Measurements from ENCODE around the gene PACS2.

Gene PACS2

DNA sequence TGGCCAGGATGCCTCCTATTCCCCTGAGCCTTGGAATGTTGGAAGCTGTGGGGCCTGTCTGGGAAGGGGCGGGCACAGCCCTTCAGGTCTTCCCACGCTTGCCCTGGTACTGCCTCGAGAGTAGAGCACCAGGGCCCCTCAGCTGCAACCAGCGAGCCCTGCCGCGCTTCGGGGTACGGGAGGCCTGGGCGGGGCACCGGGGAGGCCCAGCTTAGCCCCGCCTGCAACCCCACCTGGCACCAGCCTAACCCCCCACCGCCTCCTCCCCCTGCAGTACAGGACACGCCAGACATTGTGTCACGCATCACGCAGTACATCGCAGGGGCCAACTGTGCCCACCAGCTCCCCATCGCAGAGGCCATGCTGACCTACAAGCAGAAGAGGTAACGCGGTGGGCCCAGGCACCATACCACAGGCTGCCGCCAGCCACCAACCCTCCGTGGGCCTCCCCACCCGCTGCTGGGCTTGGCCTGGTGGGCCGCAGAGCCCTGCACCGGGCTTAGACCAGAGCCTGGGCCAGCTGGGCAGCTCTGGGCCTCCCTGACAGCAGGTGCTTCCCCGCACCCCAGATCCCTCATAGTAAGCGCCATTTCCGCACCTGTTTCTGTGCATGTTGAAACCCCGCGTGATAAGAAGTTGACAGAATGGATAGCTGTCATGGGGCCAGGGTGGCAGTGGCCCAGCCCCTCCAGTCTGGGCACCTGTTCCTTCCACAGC, 70.2 kb downstream of the PACS2 start:
- no peaks in the 10 kb centered on the region for H3K9me2 ChIP-seq (replicated peaks; ENCODE audit: low read depth, low read length)

DNA sequence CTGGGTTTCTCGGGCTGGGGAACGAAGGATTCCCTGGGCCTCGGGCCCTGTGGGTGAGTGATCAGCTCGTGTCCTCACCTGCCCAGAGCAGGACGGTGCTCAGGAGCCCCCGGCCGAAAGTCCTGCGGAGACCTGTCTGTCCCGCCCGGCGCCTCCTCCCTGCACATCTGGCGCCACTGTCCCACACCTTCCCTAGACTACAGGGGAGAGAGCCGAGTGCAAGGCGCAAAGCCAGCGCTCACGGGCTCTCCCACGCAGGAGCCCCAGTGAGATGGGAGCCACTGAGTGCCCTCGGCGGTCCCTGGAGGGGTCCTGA, 70.7 kb downstream of the PACS2 start:
- no peak overlapping the region for H3K9ac ChIP-seq (ENCODE audit: low read depth, low read length, poor library complexity, severe bottlenecking)
- peaks cover 11% of the 10 kb centered on the region for H3K4me1 ChIP-seq (ENCODE audit: insufficient read depth, low read length, poor library complexity, severe bottlenecking)
- no peaks in the 10 kb centered on the region for H4K20me1 ChIP-seq (ENCODE audit: insufficient read depth, low read length, poor library complexity, severe bottlenecking)
- no peaks in the 10 kb centered on the region for H3K9me3 ChIP-seq (ENCODE audit: insufficient read depth, low read depth, low read length)
- no peaks in the 10 kb centered on the region for H3K79me2 ChIP-seq (ENCODE audit: insufficient read depth, low read length)
- H3K9me2 ChIP-seq (replicated peaks; ENCODE audit: low read depth, low read length) = no peaks in the 10 kb centered on the region
- H3F3A ChIP-seq (ENCODE audit: low read depth) = no peaks in the 10 kb centered on the region
- H3K4me3 ChIP-seq (ENCODE audit: low read length, poor library complexity, severe bottlenecking) = no peak overlapping the region
- H2AFZ ChIP-seq (ENCODE audit: low read length) = no peak overlapping the region
- TF ChIP-seq, protein P1, sequence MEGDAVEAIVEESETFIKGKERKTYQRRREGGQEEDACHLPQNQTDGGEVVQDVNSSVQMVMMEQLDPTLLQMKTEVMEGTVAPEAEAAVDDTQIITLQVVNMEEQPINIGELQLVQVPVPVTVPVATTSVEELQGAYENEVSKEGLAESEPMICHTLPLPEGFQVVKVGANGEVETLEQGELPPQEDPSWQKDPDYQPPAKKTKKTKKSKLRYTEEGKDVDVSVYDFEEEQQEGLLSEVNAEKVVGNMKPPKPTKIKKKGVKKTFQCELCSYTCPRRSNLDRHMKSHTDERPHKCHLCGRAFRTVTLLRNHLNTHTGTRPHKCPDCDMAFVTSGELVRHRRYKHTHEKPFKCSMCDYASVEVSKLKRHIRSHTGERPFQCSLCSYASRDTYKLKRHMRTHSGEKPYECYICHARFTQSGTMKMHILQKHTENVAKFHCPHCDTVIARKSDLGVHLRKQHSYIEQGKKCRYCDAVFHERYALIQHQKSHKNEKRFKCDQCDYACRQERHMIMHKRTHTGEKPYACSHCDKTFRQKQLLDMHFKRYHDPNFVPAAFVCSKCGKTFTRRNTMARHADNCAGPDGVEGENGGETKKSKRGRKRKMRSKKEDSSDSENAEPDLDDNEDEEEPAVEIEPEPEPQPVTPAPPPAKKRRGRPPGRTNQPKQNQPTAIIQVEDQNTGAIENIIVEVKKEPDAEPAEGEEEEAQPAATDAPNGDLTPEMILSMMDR (conservative IDR thresholded peaks at IDR 0.05; ENCODE audit: low read length) = no peak
- no peak for TF ChIP-seq EZH2phosphoT487 (IDR thresholded peaks at IDR 0.05; ENCODE audit: borderline replicate concordance)
- no peak overlapping the region for H3K4me2 ChIP-seq (ENCODE audit: low read depth, low read length, poor library complexity, severe bottlenecking)
- peaks cover 13% of the 10 kb centered on the region; the same call in 1 of the 2 replicates for H3K36me3 ChIP-seq (ENCODE audit: insufficient read depth, low read length)
- H3K27me3 ChIP-seq (ENCODE audit: insufficient read depth, low read length, poor library complexity, severe bottlenecking) = no peaks in the 10 kb centered on the region

More for the DNA sequence above, 70.2 kb downstream of the PACS2 start:
- Histone ChIP-seq H3K4me1 (ENCODE audit: insufficient read depth, low read length, poor library complexity, severe bottlenecking) (peaks cover 6% of the 10 kb centered on the region), H3K79me2 (ENCODE audit: insufficient read depth, low read length) (no peaks in the 10 kb centered on the region), H3K27me3 (ENCODE audit: insufficient read depth, low read length, poor library complexity, severe bottlenecking) (no peaks in the 10 kb centered on the region), H3K9ac (ENCODE audit: low read depth, low read length, poor library complexity, severe bottlenecking) (no peak overlapping the region), H2AFZ (ENCODE audit: low read length) (no peak overlapping the region), H3K4me2 (ENCODE audit: low read depth, low read length, poor library complexity, severe bottlenecking) (no peak overlapping the region), H3K9me3 (ENCODE audit: insufficient read depth, low read depth, low read length) (no peaks in the 10 kb centered on the region), H3F3A (ENCODE audit: low read depth) (no peaks in the 10 kb centered on the region), H3K4me3 (ENCODE audit: low read length, poor library complexity, severe bottlenecking) (no peak overlapping the region), H4K20me1 (ENCODE audit: insufficient read depth, low read length, poor library complexity, severe bottlenecking) (no peaks in the 10 kb centered on the region), H3K36me3 (ENCODE audit: insufficient read depth, low read length) (peaks cover 13% of the 10 kb centered on the region; the same call in 1 of the 2 replicates)
- no peak for TF ChIP-seq EZH2phosphoT487 (IDR thresholded peaks at IDR 0.05; ENCODE audit: borderline replicate concordance)
- TF ChIP-seq, protein P1 (conservative IDR thresholded peaks at IDR 0.05; ENCODE audit: low read length) = no peak

DNA sequence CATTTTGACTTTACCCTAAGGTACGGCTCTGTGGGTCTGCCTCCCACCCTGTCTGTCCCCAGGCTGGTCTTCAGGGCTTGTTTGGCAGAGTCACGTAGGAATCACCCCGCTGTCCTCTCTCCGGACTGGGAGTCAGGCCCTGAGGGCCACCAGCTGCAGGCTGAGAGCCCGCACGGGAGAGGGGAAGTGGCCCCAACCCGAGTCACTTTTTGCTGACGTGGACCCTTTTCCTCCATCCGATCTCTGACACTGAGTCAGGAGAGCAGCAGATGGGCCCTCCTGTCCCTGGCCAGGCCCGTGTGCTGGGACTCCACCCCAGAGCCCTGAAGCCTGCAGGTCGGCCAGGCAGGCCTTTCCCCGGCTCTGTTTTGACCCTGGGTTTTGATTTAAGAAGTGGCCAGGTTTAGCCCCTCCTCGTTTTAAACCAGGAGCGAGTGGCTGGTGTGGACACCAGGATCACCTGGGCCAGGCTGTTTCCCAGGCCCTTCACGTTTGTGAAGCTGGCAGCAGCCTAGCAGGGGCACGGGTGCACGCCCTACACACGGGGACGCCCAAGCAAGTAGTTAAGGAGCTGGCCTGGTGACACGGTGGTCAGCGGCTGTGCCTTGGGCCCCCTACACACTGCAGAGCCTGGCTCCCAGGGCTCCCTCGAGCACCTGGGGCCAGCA, 71.3 kb downstream of the PACS2 start:
- no peaks in the 10 kb centered on the region for H3K9me2 ChIP-seq (replicated peaks; ENCODE audit: low read depth, low read length)

More for the DNA sequence above, 71.3 kb downstream of the PACS2 start:
- no peaks in the 10 kb centered on the region for H3K9me3 ChIP-seq (ENCODE audit: insufficient read depth, low read depth, low read length)
- no peak overlapping the region for H3K9ac ChIP-seq (ENCODE audit: low read depth, low read length, poor library complexity, severe bottlenecking)
- no peaks in the 10 kb centered on the region for H3K27me3 ChIP-seq (ENCODE audit: insufficient read depth, low read length, poor library complexity, severe bottlenecking)
- H3K4me1 ChIP-seq (ENCODE audit: insufficient read depth, low read length, poor library complexity, severe bottlenecking) = peaks cover 16% of the 10 kb centered on the region
- H3K4me3 ChIP-seq (ENCODE audit: low read length, poor library complexity, severe bottlenecking) = no peak overlapping the region
- no peak overlapping the region for H2AFZ ChIP-seq (ENCODE audit: low read length)
- H3K4me2 ChIP-seq (ENCODE audit: low read depth, low read length, poor library complexity, severe bottlenecking) = no peak overlapping the region
- H3K79me2 ChIP-seq (ENCODE audit: insufficient read depth, low read length) = no peaks in the 10 kb centered on the region
- no peaks in the 10 kb centered on the region for H4K20me1 ChIP-seq (ENCODE audit: insufficient read depth, low read length, poor library complexity, severe bottlenecking)
- peaks cover 13% of the 10 kb centered on the region; the same call in 1 of the 2 replicates for H3K36me3 ChIP-seq (ENCODE audit: insufficient read depth, low read length)
- H3F3A ChIP-seq (ENCODE audit: low read depth) = no peaks in the 10 kb centered on the region
- TF ChIP-seq, protein P1 (conservative IDR thresholded peaks at IDR 0.05; ENCODE audit: low read length) = no peak
